Left ventricle myocardium superior (tissue), 1 donor: ENCODE results near the gene SSTR5. TPM values are rescaled to one million over a fixed set of nuclear protein-coding genes. Genes with fewer than 3 reads are reported as not detected.
A peak's percentile ranks its signal among the peaks of the same experiment; 100 is the strongest.

Experiments
- ATAC-seq: fragments of 200-7000 bp; cut with Tn5 transposase; one replicate; pipeline ENCODE4 v1.9.1; 2020; ENCODE audit warnings: mild to moderate bottlenecking, moderate library complexity
- DNase-seq: peaks from one replicate; pipeline ENCODE4 v3.0.0-alpha.2; 2020
- intact Hi-C: fragments of 100-400 bp; cut with micrococcal nuclease; formaldehyde crosslinking; loops from one replicate; pipeline ENCODE4 v1.11.0; 2022
- total RNA-seq: library from RNA; stranded (reverse); fragmentation: NEBNext Ultra II Directional; extraction: Animal tissue kit (Norgen Biotek cat#: 25700); gene quantifications from one replicate; pipeline ENCODE4 v1.2.1, GENCODE V29; 2021
- donor health status: DM: no; HTN: yes; CAD: no; lungs with severe emphysema.

The SSTR5 gene
- total RNA-seq, 1 donor from 2014 or later, result 25.8 TPM

DNA sequence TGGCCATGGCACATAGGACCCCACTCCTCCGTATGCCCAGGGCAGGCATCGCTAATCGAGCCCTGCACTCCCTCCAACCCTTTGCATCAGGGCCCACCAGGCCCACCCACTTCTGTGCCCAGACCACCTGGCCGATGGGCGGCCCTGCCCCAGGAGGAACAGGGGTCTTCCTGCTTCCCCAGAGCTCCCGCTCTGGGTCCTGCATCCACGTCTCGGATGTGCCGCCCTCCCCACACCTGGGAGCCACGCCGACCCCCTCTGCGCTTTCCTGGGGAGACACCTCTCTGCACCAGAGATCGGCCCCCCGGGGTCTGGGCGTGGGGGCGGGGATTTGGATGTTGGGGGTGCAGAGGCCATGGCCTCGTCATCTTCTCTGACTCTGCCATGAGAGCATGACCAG, 21.1 kb upstream of the SSTR5 start:
- no peak for ATAC-seq
- intact Hi-C loops, result no loop called here

DNA sequence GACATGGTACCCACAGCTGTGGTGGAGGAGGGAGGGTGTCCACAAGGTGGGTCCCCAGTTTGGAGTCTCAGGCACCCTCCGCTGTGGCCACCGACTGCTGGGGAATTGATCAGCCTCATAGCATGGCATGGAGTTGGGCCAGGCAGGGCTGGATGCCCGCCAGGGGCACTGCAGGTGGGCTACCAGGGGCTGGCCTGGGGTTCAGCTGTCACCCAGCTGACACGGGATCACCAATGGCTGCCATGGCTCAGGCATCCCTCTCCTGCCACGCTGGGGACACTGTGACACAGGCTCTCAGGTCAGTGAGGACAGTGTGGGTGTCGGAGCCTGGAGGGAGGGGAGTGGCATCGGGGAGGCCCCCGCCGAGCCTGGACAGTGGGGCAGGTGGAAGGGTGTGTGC, 19.8 kb upstream of the SSTR5 start:
- no peak for DNase-seq
- intact Hi-C loops, result no loop called here
- no peak for ATAC-seq

More for the DNA sequence above, 21.1 kb upstream of the SSTR5 start:
- no peak for DNase-seq

DNA sequence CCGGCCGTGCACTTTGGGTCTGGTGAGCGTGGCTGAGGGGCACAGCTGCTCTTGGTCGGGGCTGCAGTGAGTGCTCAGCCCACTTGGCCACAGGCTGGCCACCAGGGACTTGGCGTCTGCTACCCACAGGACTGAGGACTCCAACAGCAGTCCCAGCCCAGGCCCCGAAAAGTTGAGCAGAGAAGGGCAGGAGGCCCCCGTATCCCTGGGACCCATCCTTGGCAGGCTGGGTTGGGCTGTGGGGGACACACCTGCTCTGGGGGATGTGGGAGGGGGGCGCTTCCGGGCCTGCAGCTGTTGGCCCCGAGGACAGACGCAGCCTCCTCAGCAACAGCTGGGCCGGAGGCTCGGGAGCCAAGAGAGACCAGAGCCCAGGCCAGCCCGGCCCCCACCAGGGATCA, 19.4 kb upstream of the SSTR5 start:
- ATAC-seq (no peak), DNase-seq (no peak)
- intact Hi-C loops, result no loop called here

DNA sequence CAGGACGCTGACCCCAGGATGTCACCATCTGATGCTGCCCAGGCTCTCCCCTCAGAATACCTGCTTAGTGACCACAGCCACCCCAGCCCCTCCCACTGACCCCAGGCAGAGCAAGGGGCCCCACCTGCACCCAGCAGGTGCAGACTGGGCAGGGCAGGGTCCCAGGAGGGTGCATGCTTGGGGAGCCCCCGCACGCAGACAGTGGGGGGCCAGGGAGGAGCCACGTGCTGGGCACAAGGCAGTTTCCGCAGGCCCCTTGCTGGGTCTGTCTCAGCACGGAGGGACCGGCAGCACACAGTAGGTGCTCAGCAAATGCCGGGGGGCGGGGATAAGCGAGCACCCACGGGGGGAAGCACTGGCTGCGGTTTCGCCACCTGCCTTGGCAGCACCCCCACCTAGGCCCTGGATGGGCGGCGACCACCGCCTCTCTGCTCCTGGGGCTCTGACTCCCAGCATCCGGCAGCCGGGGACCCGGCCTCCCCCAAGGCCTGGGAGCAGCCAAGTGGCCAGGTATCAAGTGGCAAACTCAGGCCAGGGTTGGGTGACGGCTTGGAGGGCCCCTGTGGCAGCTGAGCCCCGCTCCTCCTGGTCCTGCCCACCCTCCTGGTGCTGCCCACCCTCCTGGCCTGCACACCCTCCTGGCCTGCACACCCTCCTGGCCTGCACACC, 18.7 kb upstream of the SSTR5 start:
- ATAC-seq (no peak), DNase-seq (no peak)
- intact Hi-C loops, result no loop called here

DNA sequence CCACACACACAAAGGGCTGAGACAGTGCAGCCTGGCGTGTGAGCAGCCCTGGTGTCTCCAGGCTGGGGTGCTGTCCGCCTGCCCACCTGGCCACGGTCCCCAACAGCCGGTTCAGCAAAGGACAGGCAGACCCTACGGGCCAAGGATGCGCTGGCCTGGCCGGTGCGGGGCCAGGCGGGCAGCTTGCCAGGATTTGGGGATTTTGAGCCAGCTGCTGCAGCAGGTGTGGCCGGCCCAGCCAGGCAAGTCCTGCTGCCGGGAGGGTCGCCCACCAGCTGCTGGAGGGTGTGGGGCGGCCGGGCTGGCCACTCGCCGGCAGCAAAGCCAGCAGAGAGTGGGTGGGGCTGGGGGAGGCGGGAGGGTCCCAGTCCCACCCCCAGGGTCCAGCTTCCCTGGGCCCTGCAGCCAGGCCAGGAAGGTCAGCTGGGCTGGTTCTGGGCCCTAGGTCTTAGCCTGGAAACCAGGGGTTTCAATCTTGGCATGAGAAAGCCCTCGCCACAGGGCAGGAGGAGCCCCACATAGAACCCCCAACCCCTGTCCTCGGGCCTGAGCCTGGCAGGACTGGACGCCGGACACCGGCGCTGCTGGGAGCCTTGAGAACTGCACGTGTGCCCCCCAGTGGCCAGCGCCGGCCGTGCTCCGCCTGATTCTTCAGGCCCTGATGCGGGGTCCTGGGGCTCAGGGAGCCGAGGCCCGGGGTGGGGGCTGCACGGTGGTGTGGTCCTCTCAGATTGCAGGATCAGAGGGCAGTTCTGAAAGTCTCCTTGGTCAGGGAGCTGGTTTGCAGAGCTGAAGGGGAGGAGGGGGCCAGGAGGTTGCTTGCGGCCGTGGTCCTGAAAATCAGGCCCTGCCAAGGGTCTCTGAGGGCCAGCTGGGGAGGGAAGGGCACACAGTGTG, 17.6 kb upstream of the SSTR5 start:
- intact Hi-C loops, result no loop called here
- DNase-seq, result peak; percentile 81
- ATAC-seq, result peak; percentile 79

DNA sequence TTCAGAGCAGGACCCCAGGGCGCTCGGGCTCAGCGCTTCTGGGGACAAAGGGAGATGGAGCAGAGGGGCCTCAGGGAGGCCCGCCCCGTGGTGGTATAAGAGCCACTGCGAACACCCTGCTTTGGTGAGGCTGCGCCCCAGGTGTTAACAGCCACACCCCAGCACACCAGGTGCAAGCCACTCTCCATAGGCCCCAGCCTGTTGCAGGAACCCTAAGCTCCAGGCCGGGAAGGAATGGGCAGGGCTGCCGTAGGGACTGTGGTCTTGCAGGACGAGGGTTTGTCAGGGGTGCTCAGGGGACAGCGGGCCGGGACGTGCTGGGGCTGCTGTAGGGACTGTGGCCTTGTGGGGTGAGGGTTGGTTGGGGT, 17.0 kb upstream of the SSTR5 start:
- DNase-seq, result no peak
- intact Hi-C loops, result no loop called here
- no peak for ATAC-seq

DNA sequence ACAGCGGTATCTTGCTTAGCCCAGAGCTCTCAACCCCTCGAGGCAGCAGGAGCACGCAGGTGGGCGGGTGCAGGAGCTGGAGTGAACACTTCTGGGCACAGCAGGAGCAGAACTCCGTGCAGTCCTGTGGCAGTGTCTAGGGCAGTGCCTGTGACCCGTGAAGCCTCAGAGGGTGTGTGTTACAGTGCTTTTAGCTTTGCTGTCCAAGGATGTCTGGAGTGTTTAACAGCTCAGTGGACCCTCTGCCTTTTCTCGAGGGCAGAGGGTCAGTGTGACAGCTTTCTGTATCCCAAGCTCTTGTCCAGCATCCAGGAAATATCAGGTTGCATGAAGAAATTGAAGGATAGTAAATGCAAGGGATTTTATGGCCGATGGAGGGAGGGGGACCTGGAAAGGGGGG, 16.4 kb upstream of the SSTR5 start:
- intact Hi-C loops, result no loop called here
- DNase-seq (no peak), ATAC-seq (no peak)

DNA sequence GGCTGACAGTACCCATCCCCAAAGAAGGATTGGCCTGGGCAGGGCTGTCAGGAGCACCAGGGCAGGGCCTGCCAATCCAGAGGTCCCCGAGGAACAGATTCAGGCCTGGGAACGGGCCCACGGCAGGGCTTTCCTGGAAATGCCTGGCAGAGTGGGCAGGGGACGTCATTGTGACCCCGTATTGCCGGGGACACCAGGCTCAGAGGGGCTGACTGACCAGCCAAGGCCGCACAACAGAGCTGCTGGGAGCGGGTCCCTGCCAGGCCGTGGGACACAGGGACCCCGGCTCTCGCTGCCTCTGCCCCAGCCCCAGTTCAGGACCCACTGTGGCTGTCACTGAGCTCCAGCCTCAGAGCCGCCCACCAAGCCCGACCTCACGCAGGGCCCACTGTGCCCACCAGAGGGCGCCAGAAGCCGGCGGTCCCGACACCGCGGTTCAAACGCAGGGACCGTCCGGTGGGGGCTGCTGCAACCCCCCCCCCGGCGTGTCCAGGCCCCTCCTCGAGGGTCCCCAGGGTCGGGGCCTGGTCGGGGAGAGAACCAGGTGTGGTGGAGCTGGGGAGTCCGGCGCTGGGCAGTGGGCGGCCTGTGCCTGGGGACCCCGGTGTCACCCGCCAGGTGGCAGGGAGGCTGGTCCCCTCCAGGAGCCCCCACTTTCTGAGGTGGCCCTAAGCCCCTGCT, 15.2 kb upstream of the SSTR5 start:
- DNase-seq (peak; percentile 67), ATAC-seq (peak; percentile 62)
- intact Hi-C loops, result no loop called here

DNA sequence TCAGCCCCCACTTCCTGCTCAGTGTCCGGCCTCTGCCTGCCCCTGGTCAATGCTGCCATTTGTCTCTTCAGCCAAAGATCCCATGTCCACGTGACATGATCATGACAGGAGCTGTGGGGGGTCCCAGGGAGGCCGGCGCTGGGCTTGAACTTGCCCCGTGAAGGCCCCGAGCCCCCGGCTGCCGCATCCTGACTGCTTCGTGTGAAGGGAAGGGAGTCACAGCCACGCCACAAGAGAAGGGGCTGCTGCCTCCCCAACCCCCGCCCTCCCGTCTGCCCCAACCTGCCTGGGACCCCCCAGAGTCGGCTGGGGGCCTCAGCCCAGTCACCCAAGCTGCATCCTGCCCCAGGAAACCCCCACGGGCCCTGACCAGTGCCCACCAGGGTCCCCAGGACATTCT, 14.3 kb upstream of the SSTR5 start:
- no peak for ATAC-seq
- intact Hi-C loops, result no loop called here
- no peak for DNase-seq

DNA sequence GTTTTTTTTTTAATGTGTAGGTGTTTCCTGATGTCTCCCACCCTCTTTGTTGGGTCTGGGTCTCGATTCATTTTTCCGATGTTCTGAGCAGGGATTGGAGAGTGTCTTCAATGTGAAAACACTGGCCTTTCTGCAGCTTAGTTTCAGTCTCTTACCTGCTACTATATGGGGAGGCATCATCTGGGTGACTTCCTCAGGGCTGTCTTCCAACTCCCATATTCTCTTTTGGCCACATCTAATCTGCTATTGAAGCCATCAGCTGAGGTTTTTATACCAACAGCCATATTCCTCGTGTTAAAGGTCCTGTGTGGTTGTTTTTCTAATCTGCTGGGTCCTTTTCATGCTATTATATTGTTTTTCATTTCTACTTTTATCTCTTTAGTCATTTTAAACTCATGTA, 13.2 kb upstream of the SSTR5 start:
- ATAC-seq (no peak), DNase-seq (no peak)
- intact Hi-C loops, result no loop called here

DNA sequence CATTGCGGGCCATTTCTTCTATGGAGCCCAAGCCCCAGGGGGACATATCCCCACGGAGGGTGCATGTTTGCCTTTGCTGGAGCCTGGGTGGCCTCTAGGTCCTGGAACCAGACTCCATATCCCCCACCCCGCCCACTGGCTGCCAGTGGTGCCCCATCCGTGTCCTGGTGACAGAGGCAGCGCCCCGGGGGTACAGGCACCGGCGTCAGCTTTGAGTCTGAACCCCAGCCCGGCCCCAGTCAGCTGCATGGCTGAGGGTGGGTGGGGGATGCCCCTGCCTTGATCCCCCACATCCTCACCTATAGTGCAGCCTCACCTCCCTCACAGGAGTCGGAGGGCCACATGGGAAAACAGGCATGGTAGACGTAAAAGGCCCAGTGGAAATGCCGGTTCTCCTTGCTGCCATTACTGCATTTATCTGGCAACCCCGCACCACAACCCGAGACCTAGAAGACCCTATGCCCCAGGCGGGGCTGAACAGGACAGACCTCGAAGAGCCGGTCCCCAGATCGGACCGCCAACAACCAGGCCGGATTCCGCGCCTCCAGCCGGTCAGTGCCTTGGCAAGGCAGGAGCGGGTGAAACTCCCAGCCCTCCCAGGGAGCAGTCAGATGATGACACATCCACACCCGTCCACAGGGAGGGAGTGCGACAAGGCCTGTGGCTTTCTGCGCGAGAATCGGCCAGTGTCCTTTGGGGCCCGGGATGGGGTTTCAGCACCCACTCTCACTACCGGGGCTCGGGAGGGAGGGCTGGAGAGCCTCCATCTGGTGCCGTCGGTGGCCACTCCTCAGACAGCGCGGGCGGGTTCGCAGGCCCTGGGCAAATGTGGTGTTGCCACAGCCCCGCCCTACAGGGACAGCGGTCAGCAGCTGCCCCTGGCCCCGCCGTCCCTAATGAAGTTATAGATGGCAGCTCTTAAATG, 11.9 kb upstream of the SSTR5 start:
- DNase-seq (no peak), ATAC-seq (no peak)

DNA sequence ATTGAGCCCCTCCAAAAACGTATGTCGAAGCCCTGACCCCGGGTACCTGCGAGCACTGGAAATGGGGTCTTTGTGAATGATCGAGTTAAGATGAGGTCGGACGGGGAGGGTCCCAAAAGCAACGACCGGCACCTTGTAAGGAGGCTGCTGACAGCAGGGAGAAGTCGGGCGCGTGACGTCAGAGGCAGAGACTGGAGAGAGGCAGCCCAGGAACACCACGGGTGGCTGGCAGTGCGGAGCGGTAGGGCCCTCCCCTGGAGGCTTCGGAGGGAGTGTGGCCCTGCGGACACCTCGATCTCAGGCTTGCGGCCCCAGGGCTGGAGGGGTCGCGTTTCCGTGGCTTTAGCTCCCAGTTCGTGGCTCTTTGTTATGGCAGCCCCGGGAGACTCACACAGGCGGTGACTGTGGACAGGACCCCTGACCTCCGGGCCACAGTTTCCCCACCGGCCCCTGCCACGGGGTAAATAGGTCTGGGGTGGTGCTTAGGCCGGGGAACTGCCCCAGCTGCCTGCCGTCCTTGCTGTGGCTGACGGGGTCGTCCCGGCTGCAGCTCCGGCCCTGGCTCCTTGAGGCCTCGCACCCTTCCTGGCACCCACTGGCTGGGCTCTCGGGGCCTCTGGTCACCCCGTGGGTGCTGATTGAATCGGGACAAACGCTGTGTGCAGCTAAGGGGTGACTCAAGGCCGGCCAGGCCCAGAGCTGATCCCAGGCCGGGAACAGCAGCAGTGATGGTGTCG, 10.6 kb upstream of the SSTR5 start:
- ATAC-seq (no peak), DNase-seq (no peak)
- intact Hi-C loops, result no loop called here

More for the DNA sequence above, 11.9 kb upstream of the SSTR5 start:
- intact Hi-C loops, result no loop called here

DNA sequence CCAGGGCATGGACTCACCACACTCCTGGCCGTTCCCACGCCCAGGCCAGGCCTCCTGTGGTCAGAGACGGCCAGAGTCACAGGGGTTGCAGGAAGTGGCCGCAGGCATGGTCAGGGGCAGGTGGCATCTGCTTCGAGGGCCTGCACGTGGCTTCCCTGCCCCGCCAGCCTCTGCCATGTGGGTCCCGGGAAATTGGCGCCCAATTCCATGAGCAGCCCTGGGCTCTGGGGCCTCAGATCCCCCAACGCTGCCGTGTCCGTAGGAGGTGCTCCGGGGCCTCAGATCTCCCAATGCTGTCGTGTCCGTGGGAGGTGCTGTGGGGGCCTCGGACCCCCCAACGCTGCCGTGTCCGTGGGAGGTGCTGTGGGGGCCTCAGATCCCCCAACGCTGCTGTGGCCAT, 9.7 kb upstream of the SSTR5 start:
- intact Hi-C loops, result no loop called here
- DNase-seq (no peak), ATAC-seq (no peak)

DNA sequence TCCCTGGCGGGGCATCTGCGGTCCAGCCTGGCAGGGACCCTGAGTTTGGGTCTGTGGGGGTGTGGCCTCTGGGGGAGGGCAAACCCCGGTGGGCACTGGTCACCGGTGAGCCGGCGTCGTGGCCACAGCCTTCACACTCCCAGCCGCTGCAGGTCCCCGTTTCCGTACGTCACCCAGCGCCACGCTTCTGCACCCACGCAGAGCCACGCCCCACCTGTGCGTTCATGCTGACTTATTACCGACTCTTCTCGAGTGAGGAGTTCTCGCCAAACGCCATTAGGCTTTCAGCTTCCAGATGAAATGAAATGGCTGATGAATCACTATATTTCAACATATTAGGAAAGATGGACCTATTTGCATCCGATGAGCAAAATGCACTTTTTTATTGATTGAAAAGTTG, 8.8 kb upstream of the SSTR5 start:
- DNase-seq (no peak), ATAC-seq (no peak)

DNA sequence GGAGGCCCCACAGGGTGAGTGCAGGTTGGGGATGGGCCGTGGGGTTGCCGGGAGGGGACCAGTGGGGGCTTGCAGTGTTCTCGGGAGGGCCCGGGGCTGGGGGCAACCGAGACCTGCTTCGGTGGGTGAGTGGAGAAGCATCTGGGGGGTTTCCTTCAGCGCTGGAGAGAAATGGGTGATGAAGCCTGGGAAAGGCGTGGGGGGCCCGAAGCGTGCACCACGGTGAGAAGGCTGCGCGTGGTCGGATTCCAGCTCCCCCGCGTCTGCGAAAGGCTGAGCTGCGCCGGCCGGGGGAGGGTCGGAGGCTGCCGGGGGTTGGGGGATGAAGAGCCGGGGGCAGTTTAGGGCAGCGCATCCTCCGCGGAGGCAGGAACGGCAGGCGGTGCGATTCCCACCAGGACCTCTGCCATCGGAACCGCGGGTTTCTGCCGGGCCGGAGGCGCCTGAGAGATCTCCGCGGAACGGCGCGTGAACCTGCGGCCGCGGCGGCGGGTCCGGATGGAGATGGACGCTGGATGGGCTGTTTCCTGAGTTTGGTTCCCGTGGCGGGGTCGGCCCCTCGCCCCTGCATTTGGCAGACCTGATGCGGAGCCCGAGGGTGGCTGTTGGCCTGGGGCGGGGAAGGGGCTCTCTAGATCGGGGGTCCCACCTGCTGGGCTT, 6.9 kb upstream of the SSTR5 start:
- DNase-seq (no peak), ATAC-seq (no peak)
- intact Hi-C loops, result no loop called here

More for the DNA sequence above, 8.8 kb upstream of the SSTR5 start:
- intact Hi-C loops, result no loop called here

DNA sequence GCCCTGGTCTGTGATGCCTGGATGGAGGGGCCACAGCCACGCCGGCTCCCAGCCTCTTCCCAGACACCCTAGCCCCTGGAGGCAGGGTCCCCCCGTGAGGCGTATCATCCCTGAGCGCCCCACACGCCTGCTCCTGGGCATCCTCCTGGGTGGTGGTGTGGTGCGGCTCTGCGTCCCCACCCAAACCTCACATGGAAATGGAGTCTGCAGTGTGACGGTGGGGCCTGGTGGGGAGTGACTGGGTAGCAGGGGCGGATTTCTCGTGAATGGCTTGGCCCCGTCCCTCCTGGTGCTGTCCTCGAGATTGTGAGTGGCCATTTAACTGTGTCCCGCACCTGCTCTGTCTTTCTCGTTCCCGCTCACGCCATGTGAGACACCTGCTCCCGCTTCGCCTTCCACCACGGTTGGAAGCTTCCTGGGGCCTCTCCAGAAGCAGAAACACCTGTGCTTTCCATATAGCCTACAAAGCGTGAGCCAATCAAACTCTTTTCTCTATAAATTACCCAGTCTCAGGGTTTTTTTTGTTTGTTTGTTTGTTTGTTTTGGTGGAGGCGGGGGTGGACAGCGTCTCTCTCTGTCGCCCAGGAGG, 5.9 kb upstream of the SSTR5 start:
- intact Hi-C loops, result no loop called here
- DNase-seq (no peak), ATAC-seq (no peak)

DNA sequence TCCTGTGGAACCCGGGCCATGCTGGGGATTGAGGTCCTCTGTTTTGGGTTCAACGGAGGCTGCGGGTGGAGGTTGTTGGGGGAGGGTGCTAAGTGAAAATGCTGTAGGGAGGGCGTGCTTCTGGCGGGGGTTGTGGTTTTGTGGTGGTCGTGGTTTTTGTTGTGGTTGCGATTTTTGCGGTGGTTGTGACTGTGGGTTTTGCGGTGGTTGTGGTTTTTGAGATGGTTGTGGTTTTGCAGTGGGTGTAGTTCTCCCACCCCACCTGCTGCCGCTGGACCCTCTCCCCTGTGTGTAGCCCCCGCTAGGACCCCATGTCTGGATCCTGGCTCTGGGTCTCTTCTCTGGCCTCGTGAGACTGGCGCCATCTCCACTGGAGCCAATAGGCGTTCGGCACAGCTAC, 4.9 kb upstream of the SSTR5 start:
- intact Hi-C loops, result no loop called here
- ATAC-seq, result no peak
- DNase-seq, result no peak

DNA sequence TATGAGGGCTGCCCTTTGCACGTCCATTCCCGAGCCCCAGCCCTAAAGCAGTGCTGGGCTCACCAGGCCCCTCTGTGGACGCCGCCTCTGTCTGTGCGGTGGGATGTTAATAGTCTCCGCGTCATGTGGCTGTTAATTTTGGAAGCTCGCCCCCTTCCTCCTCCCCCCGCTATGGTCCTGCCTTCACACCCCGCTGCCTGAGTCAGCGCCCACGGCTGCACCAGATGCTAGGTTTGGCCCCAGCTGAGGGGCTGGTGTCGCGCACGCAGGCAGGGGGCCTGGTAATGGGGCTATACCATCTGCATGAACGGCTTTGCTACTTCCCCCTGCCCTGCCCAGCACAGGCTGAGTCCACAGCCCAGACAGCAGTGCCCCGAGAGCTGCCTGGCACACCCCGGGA, 4.1 kb upstream of the SSTR5 start:
- no peak for DNase-seq
- no peak for ATAC-seq
- intact Hi-C loops, result no loop called here
